Activated naive CD4-positive, alpha-beta T cell treated with anti-CD3 and anti-CD28 coated beads, Interleukin-2, amount 50 U/mL, for 16 hours (primary cell): ENCODE data around the gene ZCWPW1.
"Not testable (repeated sequence)": the region's sequence is repeated elsewhere in the genome, so short reads cannot be mapped to it uniquely, and the experiment has no call there.

Experiments
- DNase-seq: peaks from one replicate; pipeline ENCODE4 v3.0.0-alpha.2; 2020

ZCWPW1 gene

GRCh38 chr7:100453854-100454253, 25.4 kb upstream of the ZCWPW1 start:
- DNase-seq: not testable (repeated sequence)

- DNase-seq: no peak
Observed at GRCh38 chr7:100452513-100452912, 24.0 kb upstream of the ZCWPW1 start.

DNA sequence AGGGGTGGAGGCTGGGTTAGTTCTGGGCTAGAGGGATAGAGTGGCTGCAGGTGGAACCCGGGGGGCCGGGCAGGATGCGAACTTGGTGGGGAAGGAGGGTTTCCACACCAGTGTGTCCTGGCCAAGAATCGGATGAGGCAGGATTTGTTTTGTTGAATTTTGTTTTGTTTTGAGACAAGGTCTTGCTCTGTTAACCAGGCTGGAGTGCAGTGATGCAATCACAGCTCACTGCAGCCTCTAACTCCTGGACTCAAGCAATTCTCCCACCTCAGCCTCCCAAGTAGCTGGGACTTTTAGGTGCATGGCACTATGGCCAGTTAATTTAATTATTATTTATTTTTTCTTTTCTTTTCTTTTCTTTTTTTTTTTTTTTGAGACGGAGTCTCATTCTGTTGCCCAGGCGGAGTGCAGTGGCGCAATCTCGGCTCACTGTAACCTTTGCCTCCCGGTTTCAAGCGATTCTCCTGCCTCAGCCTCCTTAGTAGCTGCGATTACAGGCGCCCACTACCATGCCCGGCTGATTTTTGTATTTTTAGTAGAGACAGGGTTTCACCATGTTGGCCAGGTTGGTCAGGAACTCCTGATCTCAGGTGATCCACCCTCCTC, 20.8 kb upstream of the ZCWPW1 start:
- no peak for DNase-seq

DNA sequence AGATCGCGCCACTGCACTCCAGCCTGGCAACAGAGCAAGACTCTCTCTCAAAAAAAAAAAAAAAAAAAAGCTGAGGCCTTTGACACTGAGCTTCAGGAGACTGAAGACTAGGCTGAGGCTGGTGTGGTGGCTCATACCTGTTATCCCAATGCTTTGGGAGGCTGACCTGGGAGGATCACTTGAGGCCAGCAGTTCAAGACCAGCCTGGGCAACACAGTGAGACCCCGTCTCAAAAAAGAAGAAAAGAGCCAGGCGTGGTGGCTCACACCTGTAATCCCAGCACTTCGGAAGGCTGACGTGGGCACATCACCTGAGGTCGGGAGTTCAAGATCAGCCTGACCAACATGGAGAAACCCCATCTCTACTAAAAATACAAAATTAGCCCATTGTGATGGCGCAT, 18.9 kb upstream of the ZCWPW1 start:
- not testable (repeated sequence) for DNase-seq

GRCh38 chr7:100446040-100446439, 17.5 kb upstream of the ZCWPW1 start:
- DNase-seq: no peak

GRCh38 chr7:100444311-100445278, 16.1 kb upstream of the ZCWPW1 start:
- DNase-seq: no peak

- DNase-seq: no peak
Observed at GRCh38 chr7:100443096-100443840, 14.8 kb upstream of the ZCWPW1 start.

- DNase-seq: no peak
Observed at GRCh38 chr7:100441641-100442535, 13.4 kb upstream of the ZCWPW1 start.

DNA sequence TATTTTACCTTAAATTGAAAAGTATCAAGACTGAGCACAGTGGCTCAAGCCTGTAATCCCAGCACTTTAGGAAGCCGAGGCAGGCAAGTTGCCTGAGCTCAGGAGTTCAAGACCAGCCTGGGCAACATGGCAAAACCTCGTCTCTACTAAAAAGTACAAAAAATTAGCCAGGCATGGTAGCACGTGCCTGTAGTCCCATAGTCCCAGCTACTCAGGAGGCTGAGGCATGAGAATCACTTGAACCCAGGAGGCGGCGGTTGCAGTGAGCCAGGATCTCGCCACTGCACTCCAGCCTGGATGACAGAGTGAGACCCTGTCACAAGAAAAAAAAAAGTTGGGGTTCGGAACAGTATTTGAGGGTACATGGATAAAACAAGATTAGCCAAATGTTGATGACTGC, 10.7 kb upstream of the ZCWPW1 start:
- not testable (repeated sequence) for DNase-seq

- DNase-seq: not testable (repeated sequence)
Observed at GRCh38 chr7:100438731-100439130, 10.2 kb upstream of the ZCWPW1 start.

- DNase-seq: no peak
Observed at GRCh38 chr7:100438172-100438571, 9.7 kb upstream of the ZCWPW1 start.

GRCh38 chr7:100437150-100438100, 8.9 kb upstream of the ZCWPW1 start:
- no peak for DNase-seq

DNA sequence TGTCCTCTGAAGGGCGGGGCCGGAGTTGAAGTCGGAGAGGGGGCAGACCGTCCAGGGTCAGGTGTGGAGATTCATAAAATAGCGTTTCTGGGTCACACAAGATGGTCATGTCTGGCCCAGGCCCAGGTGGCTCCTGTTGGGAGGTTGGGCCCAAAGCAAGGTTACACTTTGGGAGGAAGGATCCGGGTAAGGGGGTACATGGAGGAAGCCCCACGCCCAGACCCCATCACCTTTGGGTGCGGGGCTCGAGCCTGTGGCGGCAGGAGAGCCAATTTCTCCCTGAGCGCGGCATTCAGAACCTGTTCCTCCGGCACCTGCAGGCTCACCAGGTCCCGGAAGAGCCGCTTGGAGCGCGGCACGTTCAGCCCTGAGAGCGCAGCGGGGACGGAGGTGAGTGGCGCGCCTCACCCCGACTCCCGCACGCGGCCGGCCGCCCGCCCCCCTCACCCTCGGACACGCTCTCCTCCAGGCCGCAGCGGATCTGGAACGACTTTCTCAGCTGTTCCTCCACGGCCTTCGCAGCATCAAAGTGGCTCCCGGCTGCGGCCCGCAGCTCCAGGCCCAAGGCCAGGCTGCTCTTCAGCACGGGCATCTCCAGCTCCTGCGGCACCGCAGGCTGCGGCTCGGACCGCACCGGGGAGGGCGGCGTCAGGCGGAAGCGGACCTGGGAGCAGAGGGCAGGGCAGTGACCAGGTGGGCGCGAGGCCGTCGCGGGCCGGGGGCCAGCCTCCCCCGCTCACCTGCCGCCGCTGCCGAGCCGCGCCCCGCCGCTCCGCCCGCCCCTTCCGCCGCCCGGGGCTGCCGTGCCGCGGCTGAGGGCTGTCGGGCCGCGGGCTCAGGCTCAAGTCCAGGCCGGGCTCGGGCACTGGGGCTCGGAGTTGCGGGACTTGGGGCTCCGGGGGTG, 7.2 kb upstream of the ZCWPW1 start:
- peak; percentile 58 for DNase-seq

DNA sequence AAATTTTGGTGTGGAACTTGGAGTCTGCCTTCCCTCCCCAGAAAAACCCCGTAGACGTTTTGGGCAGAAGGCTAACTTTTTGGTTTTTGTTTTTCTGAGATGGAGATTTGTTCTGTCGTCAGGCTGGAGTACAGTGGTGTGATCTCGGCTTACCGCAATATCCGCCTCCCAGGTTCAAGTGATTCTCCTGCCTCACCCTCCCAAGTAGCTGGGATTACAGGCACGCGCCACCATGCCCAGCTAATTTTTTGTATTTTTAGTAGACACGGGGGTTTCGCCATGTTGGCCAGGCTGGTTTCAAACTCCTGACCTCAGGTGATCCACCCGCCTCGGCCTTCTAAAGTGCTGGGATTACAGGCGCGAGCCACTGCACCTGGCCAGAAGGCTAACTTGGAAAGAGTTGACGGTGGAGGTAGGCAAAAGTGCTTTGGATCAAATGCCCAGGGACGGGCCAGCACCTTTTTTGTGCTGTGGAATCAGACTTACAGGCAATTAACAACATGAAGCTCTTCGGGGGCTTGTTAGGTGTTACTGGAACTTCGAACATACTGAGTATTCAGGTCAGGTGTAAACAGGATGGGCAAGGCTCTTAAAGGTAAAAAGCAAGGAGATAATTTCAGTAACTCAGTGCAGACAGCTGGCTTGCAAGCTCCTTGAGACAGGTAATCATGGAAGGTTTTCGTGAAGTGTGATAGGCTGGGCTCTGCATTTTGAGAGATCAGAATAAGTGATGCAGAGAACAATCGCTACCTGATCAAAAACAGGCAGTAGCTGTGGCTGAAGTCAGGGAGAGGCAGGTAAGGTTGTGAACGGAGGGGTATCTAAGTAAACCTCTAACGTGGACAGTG, 6.0 kb upstream of the ZCWPW1 start:
- no peak for DNase-seq

DNA sequence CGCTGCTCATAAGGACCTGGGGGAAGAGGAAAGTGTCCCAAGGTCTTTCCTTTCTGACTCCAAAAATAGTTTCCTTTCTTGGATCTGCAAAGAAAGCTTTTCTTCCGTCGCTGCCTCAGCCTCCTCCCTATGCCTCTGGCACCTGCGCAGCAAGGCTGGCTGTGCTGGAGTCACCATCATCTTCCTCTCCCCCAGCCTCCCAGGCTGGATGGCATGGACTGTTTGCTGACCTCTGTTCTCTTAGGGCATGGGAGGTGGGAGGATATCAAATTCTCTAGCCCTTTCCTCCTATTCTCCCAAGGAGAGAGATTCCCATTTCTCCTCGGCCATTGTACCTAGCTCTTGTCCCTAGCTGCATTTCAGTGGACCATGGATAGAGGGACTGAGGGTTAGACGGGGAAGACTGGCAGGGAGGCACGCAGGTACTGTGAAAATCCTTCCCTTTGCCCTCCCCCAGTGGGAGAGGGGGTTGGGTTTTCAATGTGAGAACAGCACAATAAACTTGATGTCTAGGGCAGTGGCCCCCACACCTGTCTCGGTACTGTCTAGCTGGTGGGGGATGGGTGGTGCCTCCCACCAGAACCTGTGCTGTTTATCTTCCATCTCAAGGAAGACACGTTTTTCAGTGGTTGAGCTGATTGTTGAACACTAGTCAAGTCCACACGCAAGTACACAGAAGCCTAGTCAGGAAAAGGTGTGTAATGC, 5.2 kb upstream of the ZCWPW1 start:
- no peak for DNase-seq

DNA sequence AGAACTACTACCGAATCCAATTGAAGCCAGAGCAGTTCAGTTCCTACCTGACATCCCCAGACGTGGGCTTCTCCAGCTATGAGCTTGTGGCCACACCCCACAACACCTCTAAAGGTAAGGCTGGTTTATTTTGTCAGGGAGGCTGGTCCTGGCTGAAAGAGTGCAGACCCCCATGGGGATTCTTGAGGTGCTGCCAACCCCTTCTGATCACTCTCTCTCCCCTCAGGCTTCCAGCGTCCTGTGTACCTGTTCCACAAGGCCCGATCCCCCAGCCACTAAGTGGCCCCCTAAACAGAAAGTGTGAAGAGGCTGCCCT, 4.7 kb upstream of the ZCWPW1 start:
- DNase-seq: no peak

DNA sequence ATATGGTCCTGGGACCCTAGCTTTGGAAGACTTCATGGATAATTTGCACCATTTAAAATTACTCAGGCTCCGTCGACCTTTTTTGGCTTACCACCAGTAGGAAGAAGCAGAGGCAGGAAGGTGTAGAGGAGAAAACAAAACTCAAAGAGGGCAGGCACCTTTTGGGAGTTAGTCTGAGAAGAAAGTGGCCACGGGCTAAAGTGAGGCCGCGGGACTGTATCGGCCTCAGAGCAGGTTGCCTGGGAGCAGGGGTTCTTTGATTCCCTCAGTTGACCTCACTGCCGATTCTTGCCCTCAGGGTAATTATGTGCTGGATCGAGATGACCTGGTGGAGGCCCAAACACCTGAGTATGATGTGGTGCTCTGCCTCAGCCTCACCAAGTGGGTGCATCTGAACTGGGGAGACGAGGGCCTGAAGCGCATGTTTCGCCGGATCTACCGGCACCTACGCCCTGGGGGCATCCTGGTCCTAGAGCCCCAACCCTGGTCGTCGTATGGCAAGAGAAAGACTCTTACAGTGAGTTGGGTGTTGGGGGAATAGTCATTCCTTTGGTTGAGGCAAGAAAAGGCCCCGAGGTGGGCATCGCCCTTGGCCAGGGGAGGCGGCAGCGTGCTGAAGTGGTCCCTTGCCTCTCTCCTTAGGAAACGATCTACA, 4.2 kb upstream of the ZCWPW1 start:
- no peak for DNase-seq

- DNase-seq: no peak
Observed at GRCh38 chr7:100432053-100432452, 3.5 kb upstream of the ZCWPW1 start.
